Gastroesophageal sphincter (tissue), 3 donors: ENCODE data around the gene ALS2.

Source experiments
- EP300 ChIP-seq: sonication (generic); formaldehyde crosslinking; IDR thresholded peaks from one replicate; pipeline ENCODE4 v1.6.1; 2017; ENCODE audit warnings: antibody characterized with exemption, mild to moderate bottlenecking
- POLR2A ChIP-seq, 2 donors: fragments of 450-650 bp; IDR thresholded peaks; one replicate each; pipeline ENCODE4 v1.6.1; 2017; ENCODE audit warnings: antibody characterized with exemption in 2 of 2, mild to moderate bottlenecking in 2 of 2, moderate library complexity in 1 of 2
- TF ChIP-seq, protein P1 (sequence below), 4 experiments: fragments of 200-600 bp in 2 of 4; fragments of 450-650 bp in 2 of 4; sonication (generic) in 1 of 4; IDR thresholded peaks; one replicate each; pipeline ENCODE4 v1.5.1; 2017 to 2019; ENCODE audit warnings: antibody characterized with exemption in 4 of 4, mild to moderate bottlenecking in 2 of 4, moderate library complexity in 2 of 4

DNA sequence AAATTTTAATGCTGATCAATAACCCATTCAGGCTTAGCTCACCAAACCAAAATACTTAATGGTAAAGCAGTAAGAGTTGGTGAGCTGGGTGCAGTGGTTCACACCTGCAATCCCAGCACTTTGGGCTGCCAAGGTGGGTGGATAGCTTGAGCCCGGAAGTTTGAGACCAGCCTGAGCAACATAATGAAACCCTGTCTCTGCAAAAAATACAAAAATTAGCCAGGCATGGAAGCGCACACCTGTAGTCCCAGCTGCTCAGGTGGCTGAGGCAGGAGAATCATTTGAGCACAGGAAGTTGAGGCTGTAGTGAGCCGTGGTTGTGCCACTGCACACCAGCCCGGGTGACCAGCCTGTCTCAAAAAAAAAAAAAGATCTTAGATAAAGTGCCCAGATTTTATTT, 46.6 kb downstream of the ALS2 start:
- TF ChIP-seq, protein P1, sequence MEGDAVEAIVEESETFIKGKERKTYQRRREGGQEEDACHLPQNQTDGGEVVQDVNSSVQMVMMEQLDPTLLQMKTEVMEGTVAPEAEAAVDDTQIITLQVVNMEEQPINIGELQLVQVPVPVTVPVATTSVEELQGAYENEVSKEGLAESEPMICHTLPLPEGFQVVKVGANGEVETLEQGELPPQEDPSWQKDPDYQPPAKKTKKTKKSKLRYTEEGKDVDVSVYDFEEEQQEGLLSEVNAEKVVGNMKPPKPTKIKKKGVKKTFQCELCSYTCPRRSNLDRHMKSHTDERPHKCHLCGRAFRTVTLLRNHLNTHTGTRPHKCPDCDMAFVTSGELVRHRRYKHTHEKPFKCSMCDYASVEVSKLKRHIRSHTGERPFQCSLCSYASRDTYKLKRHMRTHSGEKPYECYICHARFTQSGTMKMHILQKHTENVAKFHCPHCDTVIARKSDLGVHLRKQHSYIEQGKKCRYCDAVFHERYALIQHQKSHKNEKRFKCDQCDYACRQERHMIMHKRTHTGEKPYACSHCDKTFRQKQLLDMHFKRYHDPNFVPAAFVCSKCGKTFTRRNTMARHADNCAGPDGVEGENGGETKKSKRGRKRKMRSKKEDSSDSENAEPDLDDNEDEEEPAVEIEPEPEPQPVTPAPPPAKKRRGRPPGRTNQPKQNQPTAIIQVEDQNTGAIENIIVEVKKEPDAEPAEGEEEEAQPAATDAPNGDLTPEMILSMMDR (IDR thresholded peaks at IDR 0.05): no peak
- no peak for TF ChIP-seq EP300
- no peak for TF ChIP-seq POLR2A (IDR thresholded peaks at IDR 0.05)
